Fibroblast of lung (primary cell): ENCODE results near the gene DRAXIN. TPM values are rescaled to one million over a fixed set of nuclear protein-coding genes. Genes with fewer than 3 reads are reported as not detected.

Experiments used
- DNase-seq, 2 donors: peaks; one replicate each; pipeline versions ENCODE4 v3.0.0 to v3.0.0-alpha.2; 2010; ENCODE audit warnings: low read depth in 2 of 2
- H2AFZ ChIP-seq: 2 replicates; pipeline ENCODE4 v1.5.1; 2012; ENCODE audit warnings: low read length, control low read depth, inconsistent platforms
- H3K27ac ChIP-seq: 2 replicates; pipeline ENCODE4 v1.5.1; 2011; ENCODE audit warnings: low read length, control low read depth; ENCODE audit not compliant: insufficient read depth
- H3K27me3 ChIP-seq: 2 replicates; pipeline ENCODE4 v1.5.1; 2011; ENCODE audit warnings: mild to moderate bottlenecking, low read length; ENCODE audit not compliant: control insufficient read depth, insufficient read depth
- H3K36me3 ChIP-seq: 2 replicates; pipeline ENCODE4 v1.5.1; 2011; ENCODE audit warnings: low read length; ENCODE audit not compliant: control insufficient read depth, insufficient read depth
- H3K4me1 ChIP-seq: 2 replicates; pipeline ENCODE4 v1.5.1; 2011; ENCODE audit warnings: low read length; ENCODE audit not compliant: control insufficient read depth, insufficient read depth; ENCODE audit errors: extremely low read depth
- H3K4me2 ChIP-seq: 2 replicates; pipeline ENCODE4 v1.5.1; 2011; ENCODE audit warnings: low read length, control low read depth; ENCODE audit not compliant: insufficient read depth; ENCODE audit errors: extremely low read depth
- H3K4me3 ChIP-seq, 4 experiments: fragments of 200-600 bp in 1 of 4; sonication (generic) in 1 of 4; replicated peaks in 1 of 4; 2 replicates each; pipeline ENCODE4 v1.5.1; 2011 to 2016; ENCODE audit warnings: low read length in 4 of 4, low read depth in 3 of 4, mild to moderate bottlenecking in 3 of 4, control low read depth in 2 of 4, inconsistent platforms in 1 of 4, mixed read lengths in 1 of 4; ENCODE audit not compliant: insufficient read depth in 1 of 4; ENCODE audit errors: control extremely low read depth in 1 of 4
- H3K79me2 ChIP-seq: 2 replicates; pipeline ENCODE4 v1.5.1; 2012; ENCODE audit warnings: mild to moderate bottlenecking, low read length, inconsistent platforms; ENCODE audit not compliant: control insufficient read depth, insufficient read depth
- H3K9ac ChIP-seq: 2 replicates; pipeline ENCODE4 v1.5.1; 2011; ENCODE audit warnings: mild to moderate bottlenecking, low read length, control low read depth; ENCODE audit not compliant: insufficient read depth
- H3K9me3 ChIP-seq: 2 replicates; pipeline ENCODE4 v1.5.1; 2012; ENCODE audit warnings: low read depth, low read length; ENCODE audit not compliant: control insufficient read depth, insufficient read depth
- H4K20me1 ChIP-seq: 2 replicates; pipeline ENCODE4 v1.5.1; 2011; ENCODE audit warnings: low read length; ENCODE audit not compliant: control insufficient read depth, insufficient read depth; ENCODE audit errors: extremely low read depth
- EZH2 ChIP-seq: IDR thresholded peaks from 2 replicates; pipeline ENCODE4 v1.5.1; 2012; ENCODE audit warnings: low read length, control low read depth, mild to moderate bottlenecking; ENCODE audit errors: missing control alignments
- polyA plus RNA-seq, 2 donors: library from polyadenylated mRNA; depleted of rRNA in 1 of 2; stranded (reverse) in 1 of 2; unstranded in 1 of 2; fragments of >200 nt; gene quantifications; 2 replicates each; pipeline ENCODE4 v1.2.1, GENCODE V29; 2011 to 2012; ENCODE audit warnings: missing spikeins in 1 of 2
- total RNA-seq: library from RNA; depleted of rRNA; stranded (reverse); fragments of >200 nt; gene quantifications from 2 replicates; pipeline ENCODE4 v1.2.1, GENCODE V29; 2014
- TF ChIP-seq, protein P1 (sequence below), 2 donors: IDR thresholded peaks in 1 of 2; conservative IDR thresholded peaks in 1 of 2; 1 replicate in 1 of 2; 2 replicates in 1 of 2; pipeline ENCODE4 v1.5.1; 2011 to 2012; ENCODE audit warnings: low read length in 2 of 2, control low read depth in 1 of 2, inconsistent platforms in 1 of 2, low read depth in 1 of 2, mild to moderate bottlenecking in 1 of 2

The DRAXIN gene
- total and polyA plus RNA-seq, 2 donors (not counting 1 experiment from before 2014, with no cell fraction given) = 0.03 to 0.50 TPM

DNA sequence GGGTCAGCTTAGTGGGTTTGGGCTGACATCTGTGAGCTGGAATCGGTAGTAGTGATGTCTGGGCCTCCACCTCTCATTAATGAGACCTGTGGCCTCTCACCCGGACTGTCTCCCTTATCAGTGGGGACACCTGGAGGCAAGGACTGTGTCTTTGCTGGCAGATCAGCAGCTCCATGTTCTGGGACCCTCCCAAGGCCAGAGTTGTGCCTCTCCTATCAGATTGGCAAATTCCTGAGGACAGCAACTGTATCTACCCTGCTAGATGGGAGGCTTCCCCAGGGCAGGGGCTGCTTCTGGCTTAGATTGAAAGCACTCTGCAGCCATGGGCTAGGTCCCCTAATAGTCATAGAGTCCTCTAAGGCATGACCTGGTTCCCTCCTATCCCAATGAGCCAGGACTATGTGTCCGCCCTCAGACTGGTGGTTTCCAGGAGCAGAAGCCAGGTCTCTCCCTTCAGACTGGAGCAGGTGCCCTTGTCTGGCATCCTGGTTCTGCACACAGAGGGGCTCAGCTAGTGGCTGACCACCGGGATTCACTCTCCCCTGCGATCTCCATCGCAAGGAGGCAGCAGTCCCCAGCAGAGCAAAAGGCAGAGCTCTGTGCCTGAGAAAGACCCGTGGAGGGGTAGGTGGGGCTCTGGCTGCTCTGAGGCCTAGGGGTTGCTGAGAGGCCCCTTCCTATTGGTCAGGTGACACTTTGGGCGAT is 5.8 kb downstream of the DRAXIN start:
- Histone ChIP-seq H3K4me3 (no peak overlapping the region), H4K20me1 (no peaks in the 10 kb centered on the region), H3K27ac (no peak overlapping the region), H3K36me3 (no peaks in the 10 kb centered on the region), H3K79me2 (no peaks in the 10 kb centered on the region), H3K9me3 (no peaks in the 10 kb centered on the region), H3K27me3 (peaks cover 34% of the 10 kb centered on the region), H2AFZ (no peak overlapping the region), H3K9ac (no peak overlapping the region), H3K4me1 (peaks cover 8% of the 10 kb centered on the region), H3K4me2 (no peak overlapping the region)
- DNase-seq = no peak
- TF ChIP-seq, protein P1, sequence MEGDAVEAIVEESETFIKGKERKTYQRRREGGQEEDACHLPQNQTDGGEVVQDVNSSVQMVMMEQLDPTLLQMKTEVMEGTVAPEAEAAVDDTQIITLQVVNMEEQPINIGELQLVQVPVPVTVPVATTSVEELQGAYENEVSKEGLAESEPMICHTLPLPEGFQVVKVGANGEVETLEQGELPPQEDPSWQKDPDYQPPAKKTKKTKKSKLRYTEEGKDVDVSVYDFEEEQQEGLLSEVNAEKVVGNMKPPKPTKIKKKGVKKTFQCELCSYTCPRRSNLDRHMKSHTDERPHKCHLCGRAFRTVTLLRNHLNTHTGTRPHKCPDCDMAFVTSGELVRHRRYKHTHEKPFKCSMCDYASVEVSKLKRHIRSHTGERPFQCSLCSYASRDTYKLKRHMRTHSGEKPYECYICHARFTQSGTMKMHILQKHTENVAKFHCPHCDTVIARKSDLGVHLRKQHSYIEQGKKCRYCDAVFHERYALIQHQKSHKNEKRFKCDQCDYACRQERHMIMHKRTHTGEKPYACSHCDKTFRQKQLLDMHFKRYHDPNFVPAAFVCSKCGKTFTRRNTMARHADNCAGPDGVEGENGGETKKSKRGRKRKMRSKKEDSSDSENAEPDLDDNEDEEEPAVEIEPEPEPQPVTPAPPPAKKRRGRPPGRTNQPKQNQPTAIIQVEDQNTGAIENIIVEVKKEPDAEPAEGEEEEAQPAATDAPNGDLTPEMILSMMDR (conservative IDR thresholded peaks at IDR 0.05 in 1 of 2, IDR thresholded peaks at IDR 0.05 in 1 of 2; ENCODE audit: low read depth in 1 of 2, low read length in 2 of 2) = no peak
- TF ChIP-seq EZH2 = no peak

DNA sequence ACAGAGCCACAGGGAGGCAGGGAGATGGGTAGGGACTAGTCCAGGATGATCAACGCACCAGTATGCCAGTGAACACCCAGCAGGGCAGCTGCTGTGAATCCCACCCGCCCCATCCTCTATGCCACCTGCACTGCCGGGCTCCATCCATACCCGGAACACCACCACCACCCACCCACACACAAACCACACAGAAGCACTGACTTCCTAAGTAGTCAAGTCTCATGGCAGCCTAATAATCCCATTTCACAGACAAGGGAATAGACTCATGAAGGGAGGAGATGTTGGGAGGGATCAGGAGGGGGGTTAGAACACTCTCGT is 6.3 kb downstream of the DRAXIN start:
- Histone ChIP-seq H3K4me2 (no peak overlapping the region), H3K4me3 (no peak overlapping the region), H4K20me1 (no peaks in the 10 kb centered on the region), H3K36me3 (no peaks in the 10 kb centered on the region), H3K27ac (no peak overlapping the region), H3K9me3 (no peaks in the 10 kb centered on the region), H3K4me1 (peaks cover 6% of the 10 kb centered on the region), H3K79me2 (no peaks in the 10 kb centered on the region), H3K9ac (no peak overlapping the region), H3K27me3 (peaks cover 31% of the 10 kb centered on the region), H2AFZ (no peak overlapping the region)
- TF ChIP-seq, protein P1 (conservative IDR thresholded peaks at IDR 0.05 in 1 of 2, IDR thresholded peaks at IDR 0.05 in 1 of 2; ENCODE audit: low read depth in 1 of 2, low read length in 2 of 2) = no peak
- no peak for DNase-seq

DNA sequence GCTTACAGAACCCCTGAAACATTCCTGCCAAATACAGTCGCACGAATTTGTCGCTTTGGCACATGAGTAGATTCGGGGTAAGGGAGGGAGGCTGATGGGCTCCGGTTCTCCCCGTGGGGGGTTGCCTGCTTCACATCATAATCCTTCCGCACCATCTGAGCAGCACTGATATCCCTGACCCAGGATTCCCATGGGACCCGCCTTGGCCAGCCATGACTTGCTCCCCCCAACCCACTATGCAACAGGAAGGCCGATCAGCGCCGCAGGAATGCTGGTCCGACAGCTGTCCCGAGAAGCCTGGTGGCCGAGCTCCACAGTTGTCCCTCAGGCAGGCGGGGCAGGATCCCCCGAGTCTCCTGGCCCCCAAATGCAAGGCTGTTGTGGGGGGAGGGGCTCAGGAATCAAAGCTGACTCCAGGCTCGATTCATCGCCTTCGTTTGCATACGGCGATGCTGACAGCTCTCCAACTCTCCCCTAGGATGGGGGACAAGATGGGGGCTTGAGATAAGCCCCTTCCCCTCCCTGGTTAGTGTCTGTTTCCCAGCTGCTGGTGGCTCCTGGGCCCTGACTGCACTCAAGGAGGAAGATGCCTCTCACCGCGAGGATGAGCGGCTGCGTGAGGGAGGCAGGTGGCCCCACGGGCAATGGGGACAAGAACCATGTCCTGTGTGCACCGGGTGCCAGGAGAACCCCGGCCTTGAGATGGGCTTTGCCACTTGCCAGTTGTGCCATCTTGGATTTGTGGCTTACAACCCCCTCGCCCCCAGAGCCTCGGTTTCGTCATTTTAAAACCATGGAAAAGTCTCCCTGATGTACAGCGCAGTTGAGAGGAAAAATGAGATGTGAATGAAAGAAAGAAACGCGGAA is 9.3 kb downstream of the DRAXIN start:
- peaks cover 31% of the 10 kb centered on the region for H3K27me3 ChIP-seq
- no peak overlapping the region for H3K4me2 ChIP-seq
- H3K4me1 ChIP-seq = no peaks in the 10 kb centered on the region
- no peak overlapping the region for H3K4me3 ChIP-seq
- H3K79me2 ChIP-seq = no peaks in the 10 kb centered on the region
- TF ChIP-seq, protein P1 (conservative IDR thresholded peaks at IDR 0.05 in 1 of 2, IDR thresholded peaks at IDR 0.05 in 1 of 2; ENCODE audit: low read depth in 1 of 2, low read length in 2 of 2) = no peak
- no peak for TF ChIP-seq EZH2
- no peak overlapping the region for H3K9ac ChIP-seq
- no peaks in the 10 kb centered on the region for H3K36me3 ChIP-seq
- H4K20me1 ChIP-seq = no peaks in the 10 kb centered on the region
- no peak overlapping the region for H3K27ac ChIP-seq
- no peak for DNase-seq
- H3K9me3 ChIP-seq = no peaks in the 10 kb centered on the region
- no peak overlapping the region for H2AFZ ChIP-seq
